GM12875 (cell line): ENCODE measurements around the gene CSGALNACT2.

ENCODE experiments used
- H3K4me3 ChIP-seq: one replicate; pipeline ENCODE4 v1.5.1; 2011; ENCODE audit warnings: low read depth, low read length, control low read depth
- CTCF ChIP-seq: IDR thresholded peaks from 2 replicates; pipeline ENCODE4 v1.5.1; 2011; ENCODE audit warnings: low read depth, mild to moderate bottlenecking, control low read depth, inconsistent platforms, low read length, moderate library complexity, borderline replicate concordance; ENCODE audit not compliant: insufficient read depth

CSGALNACT2 gene

GRCh38 chr10:43160921-43161255 is 22.6 kb downstream of the CSGALNACT2 start:
- no peak overlapping the region for H3K4me3 ChIP-seq
- no peak for TF ChIP-seq CTCF

GRCh38 chr10:43162604-43163003 is 24.4 kb downstream of the CSGALNACT2 start:
- H3K4me3 ChIP-seq, result no peak overlapping the region
- TF ChIP-seq CTCF, result no peak

- H3K4me3 ChIP-seq, result no peak overlapping the region
- no peak for TF ChIP-seq CTCF
Measured at GRCh38 chr10:43166207-43166879, 28.1 kb downstream of the CSGALNACT2 start.

- H3K4me3 ChIP-seq, result no peak overlapping the region
- no peak for TF ChIP-seq CTCF
Measured at GRCh38 chr10:43166880-43167497, 28.7 kb downstream of the CSGALNACT2 start.

GRCh38 chr10:43167498-43167889 is 29.2 kb downstream of the CSGALNACT2 start:
- H3K4me3 ChIP-seq, result no peak overlapping the region
- no peak for TF ChIP-seq CTCF

GRCh38 chr10:43170491-43170890 is 32.2 kb downstream of the CSGALNACT2 start:
- no peak for TF ChIP-seq CTCF
- H3K4me3 ChIP-seq, result no peak overlapping the region

GRCh38 chr10:43172645-43173044 is 34.4 kb downstream of the CSGALNACT2 start:
- H3K4me3 ChIP-seq, result no peak overlapping the region
- TF ChIP-seq CTCF, result no peak
